Endothelial cell (in vitro differentiated cells): ENCODE measurements around the gene LYRM1. TPM values are rescaled to one million over a fixed set of nuclear protein-coding genes. Genes with fewer than 3 reads are reported as not detected.
A peak's percentile ranks its signal among the peaks of the same experiment; 100 is the strongest.
"Not testable (repeated sequence)": the region's sequence is repeated elsewhere in the genome, so short reads cannot be mapped to it uniquely, and the experiment has no call there.

ENCODE experiments used
- DNase-seq: peaks from one replicate; pipeline ENCODE4 v3.0.0; 2021; ENCODE audit warnings: low spot score
- H3K27ac Mint-ChIP-seq: one replicate; pipeline ENCODE4 v1.8.0; 2021; ENCODE audit warnings: mixed read lengths, inconsistent platforms; ENCODE audit not compliant: unreplicated experiment
- H3K27me3 Mint-ChIP-seq: one replicate; pipeline ENCODE4 v1.8.0; 2021; ENCODE audit warnings: mild to moderate bottlenecking, moderate library complexity, mixed read lengths, inconsistent platforms; ENCODE audit not compliant: unreplicated experiment
- H3K36me3 Mint-ChIP-seq: one replicate; pipeline ENCODE4 v1.8.0; 2021; ENCODE audit warnings: mild to moderate bottlenecking, low read depth, mixed read lengths, inconsistent platforms; ENCODE audit not compliant: unreplicated experiment
- H3K4me1 Mint-ChIP-seq: one replicate; pipeline ENCODE4 v1.8.0; 2021; ENCODE audit warnings: mild to moderate bottlenecking, mixed read lengths, inconsistent platforms; ENCODE audit not compliant: unreplicated experiment
- H3K4me3 Mint-ChIP-seq: one replicate; pipeline ENCODE4 v1.8.0; 2021; ENCODE audit warnings: mild to moderate bottlenecking, mixed read lengths, inconsistent platforms; ENCODE audit not compliant: unreplicated experiment
- H3K9me3 Mint-ChIP-seq: one replicate; pipeline ENCODE4 v1.8.0; 2021; ENCODE audit warnings: mixed read lengths, inconsistent platforms; ENCODE audit not compliant: unreplicated experiment
- CTCF ChIP-seq: fragments of 200-600 bp; sonication (generic); IDR thresholded peaks from one replicate; pipeline ENCODE4 v1.5.0; 2021; ENCODE audit warnings: antibody characterized with exemption; ENCODE audit not compliant: unreplicated experiment
- total RNA-seq: library from RNA; stranded (reverse); fragmentation: NEBNext Ultra II Directional; extraction: Animal tissue kit (Norgen Biotek cat#: 25700); gene quantifications from one replicate; pipeline ENCODE4 v1.2.1, GENCODE V29; 2021; ENCODE audit not compliant: unreplicated experiment

LYRM1 gene
- total RNA-seq, 1 donor from 2014 or later = 14.0 TPM

- no peak for TF ChIP-seq CTCF
- DNase-seq = no peak
- H3K27me3 Mint-ChIP-seq = no peaks in the 10 kb centered on the region
- no peak overlapping the region for H3K4me3 Mint-ChIP-seq
- H3K4me1 Mint-ChIP-seq = peaks cover 18% of the 10 kb centered on the region
- H3K36me3 Mint-ChIP-seq = peaks cover 14% of the 10 kb centered on the region
- no peaks in the 10 kb centered on the region for H3K9me3 Mint-ChIP-seq
- peak overlapping the region; percentile 95 for H3K27ac Mint-ChIP-seq
These were observed 40.2 kb upstream of the LYRM1 start for GRCh38 chr16:20860361-20860760.

GRCh38 chr16:20860995-20861394 is 39.6 kb upstream of the LYRM1 start:
- not testable (repeated sequence) for H3K9me3 Mint-ChIP-seq, H3K27me3 Mint-ChIP-seq, DNase-seq, H3K4me3 Mint-ChIP-seq
- H3K4me1 Mint-ChIP-seq = peaks cover 24% of the 10 kb centered on the region
- H3K27ac Mint-ChIP-seq = peak overlapping the region; percentile 95
- H3K36me3 Mint-ChIP-seq = peaks cover 14% of the 10 kb centered on the region

- no peak for DNase-seq
- no peak overlapping the region for H3K27ac Mint-ChIP-seq
- no peaks in the 10 kb centered on the region for H3K9me3 Mint-ChIP-seq
- no peak for TF ChIP-seq CTCF
- H3K4me1 Mint-ChIP-seq = peaks cover 36% of the 10 kb centered on the region
- peaks cover 18% of the 10 kb centered on the region for H3K36me3 Mint-ChIP-seq
- H3K27me3 Mint-ChIP-seq = no peaks in the 10 kb centered on the region
- no peak overlapping the region for H3K4me3 Mint-ChIP-seq
These were observed 38.2 kb upstream of the LYRM1 start for GRCh38 chr16:20862162-20862960.

GRCh38 chr16:20864376-20864775 is 36.2 kb upstream of the LYRM1 start:
- peaks cover 22% of the 10 kb centered on the region for H3K36me3 Mint-ChIP-seq
- not testable (repeated sequence) for DNase-seq, H3K9me3 Mint-ChIP-seq, H3K4me3 Mint-ChIP-seq, H3K27ac Mint-ChIP-seq, H3K27me3 Mint-ChIP-seq
- peaks cover 43% of the 10 kb centered on the region for H3K4me1 Mint-ChIP-seq

GRCh38 chr16:20865420-20866131 is 35.0 kb upstream of the LYRM1 start:
- Mint-ChIP-seq H3K4me1 (peaks cover 41% of the 10 kb centered on the region), H3K27ac (peak overlapping the region; percentile 78), H3K36me3 (peaks cover 14% of the 10 kb centered on the region), H3K27me3 (peaks cover 3% of the 10 kb centered on the region), H3K4me3 (no peak overlapping the region), H3K9me3 (no peaks in the 10 kb centered on the region)
- no peak for DNase-seq
- no peak for TF ChIP-seq CTCF
